SH-SY5Y (cell line): Measurements from ENCODE around the gene KCTD1.

Source experiments
- GATA2 ChIP-seq: IDR thresholded peaks from 2 replicates; pipeline ENCODE4 v1.6.1; 2011; ENCODE audit warnings: mild to moderate bottlenecking, low read depth, low read length
- GATA3 ChIP-seq: IDR thresholded peaks from 2 replicates; pipeline ENCODE4 v1.6.1; 2011; ENCODE audit warnings: low read depth, mild to moderate bottlenecking, low read length, moderate library complexity

Gene KCTD1

DNA sequence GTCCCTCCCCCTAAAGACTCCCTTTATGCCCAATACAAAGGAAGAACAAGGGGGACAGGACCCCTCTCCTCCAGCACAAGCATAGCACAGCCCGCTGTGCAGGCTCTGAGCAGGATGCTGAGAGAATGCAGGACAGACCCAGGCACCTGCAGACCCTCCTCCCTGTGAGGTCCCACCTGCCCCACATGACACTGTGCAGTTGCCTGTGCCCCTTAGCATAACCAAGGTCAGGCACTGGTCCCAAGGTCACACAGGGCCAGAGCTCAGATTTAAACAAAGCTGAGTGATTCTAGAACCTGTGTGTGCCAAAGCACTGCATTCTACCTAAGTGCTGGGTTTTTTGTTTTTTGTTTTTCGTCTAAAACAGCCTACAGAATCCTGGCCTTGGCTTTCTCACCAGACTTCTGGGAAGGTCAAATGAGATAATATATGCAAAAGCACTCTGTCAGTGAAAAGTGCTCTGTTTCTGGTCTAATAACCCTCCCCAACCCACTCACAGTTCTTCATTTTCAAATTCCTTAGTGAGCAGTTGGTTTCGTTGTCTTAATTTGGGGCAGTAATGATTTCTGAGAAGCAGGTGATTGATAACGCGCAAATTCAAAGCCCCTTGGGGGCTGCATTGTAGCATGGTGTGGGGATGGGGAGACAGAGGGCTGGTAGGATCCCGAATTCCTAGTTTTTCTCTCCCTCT lies 125.7 kb downstream of the KCTD1 start:
- TF ChIP-seq GATA3, result no peak
- no peak for TF ChIP-seq GATA2

DNA sequence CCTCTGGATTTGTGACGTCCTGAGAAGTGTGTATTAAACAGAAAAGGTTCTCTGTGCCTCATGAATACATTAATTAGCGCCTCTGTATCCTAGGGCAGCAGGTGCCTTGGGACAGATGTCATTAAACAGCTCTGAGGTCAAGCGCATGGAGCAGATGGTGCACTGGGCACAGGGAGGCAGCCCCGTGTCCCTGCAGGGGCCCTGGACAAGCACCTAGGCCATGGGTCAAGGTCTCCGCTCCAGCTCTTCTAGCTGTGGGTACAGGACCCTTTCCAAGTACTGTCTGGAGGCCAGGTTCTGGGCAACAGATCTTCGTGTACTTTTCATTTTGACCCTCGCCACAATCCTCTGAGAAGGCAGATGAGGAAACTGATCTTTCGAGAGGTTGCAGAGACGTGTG lies 126.4 kb downstream of the KCTD1 start:
- TF ChIP-seq GATA3 (no peak), GATA2 (no peak)

DNA sequence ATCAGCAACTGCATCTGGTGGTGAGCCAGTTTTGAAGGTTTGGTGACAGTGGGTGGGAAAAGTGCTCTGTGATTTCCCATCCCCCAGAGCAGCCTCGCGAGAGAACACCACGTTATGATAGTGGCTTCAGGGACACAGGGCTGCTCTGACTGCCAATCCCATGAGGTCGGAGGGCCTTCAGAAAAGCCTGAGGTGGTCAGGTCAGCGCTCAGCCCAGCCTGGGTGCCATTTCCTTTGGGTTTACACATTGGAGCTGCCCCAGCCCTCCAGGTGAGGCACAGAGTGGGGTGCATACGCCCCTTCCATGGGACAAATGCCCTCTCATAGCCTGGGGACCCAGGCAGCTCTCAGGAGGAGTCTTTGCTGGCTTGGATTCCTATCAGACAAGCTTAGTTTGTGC lies 126.8 kb downstream of the KCTD1 start:
- no peak for TF ChIP-seq GATA2
- TF ChIP-seq GATA3, result no peak

DNA sequence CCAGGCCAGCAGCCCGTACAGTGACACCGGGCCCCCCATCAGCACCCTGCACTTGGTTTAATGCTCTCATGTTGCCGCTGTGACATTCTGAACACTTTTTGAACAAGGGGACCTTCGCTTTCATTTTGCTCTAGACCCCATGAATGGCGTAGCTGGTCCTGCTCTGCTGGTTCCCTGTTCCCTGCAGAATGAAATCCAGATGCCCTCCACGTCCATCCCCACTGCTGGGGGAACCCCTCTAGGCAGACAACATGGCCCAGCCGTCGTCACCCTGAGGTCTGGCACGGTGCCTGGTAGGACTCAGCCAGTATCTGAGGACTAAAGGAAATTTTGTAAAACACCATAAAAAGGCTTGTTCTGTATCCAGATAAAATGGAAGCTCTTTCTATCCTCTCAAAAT lies 128.6 kb downstream of the KCTD1 start:
- TF ChIP-seq GATA2 (no peak), GATA3 (no peak)

DNA sequence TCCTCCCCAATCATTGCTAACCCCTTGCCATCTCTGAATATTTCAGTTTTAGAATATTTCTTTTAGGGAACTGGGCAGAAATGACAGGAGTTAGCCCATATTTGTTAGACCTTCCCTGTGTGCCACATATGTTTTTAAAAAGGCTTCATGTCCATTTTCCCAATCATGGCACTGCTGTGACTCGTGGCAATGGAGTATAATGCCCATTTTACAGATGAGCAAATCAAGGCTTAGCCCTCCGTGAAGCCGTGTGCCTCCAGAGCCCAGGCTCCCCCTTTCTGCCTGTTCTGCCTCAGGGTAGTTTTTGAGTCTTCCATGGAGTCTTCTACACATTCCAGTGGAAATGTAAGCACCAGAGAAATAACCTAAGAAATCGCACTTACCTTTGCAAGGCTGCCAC lies 130.1 kb downstream of the KCTD1 start:
- TF ChIP-seq GATA2 (no peak), GATA3 (no peak)

DNA sequence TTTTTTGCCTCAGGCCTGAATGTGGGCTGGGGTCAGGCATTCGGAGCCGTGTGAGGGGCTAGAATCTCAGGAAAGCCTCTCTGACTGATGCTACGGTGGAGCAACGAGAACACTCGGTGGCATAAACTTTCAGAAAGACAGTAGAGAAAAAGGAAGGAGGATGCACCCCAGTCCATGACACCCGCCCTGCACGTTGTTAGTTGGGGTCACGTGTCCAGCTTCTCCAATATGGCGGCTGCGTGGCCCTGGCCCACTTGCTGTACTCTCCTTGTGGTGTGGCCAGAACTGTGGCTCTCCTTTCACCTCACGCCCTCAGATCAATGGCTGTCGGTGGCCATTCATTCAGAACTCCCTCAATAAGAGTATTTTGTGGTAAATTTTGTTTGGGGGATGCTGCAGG lies 131.2 kb downstream of the KCTD1 start:
- TF ChIP-seq GATA3, result no peak
- no peak for TF ChIP-seq GATA2

DNA sequence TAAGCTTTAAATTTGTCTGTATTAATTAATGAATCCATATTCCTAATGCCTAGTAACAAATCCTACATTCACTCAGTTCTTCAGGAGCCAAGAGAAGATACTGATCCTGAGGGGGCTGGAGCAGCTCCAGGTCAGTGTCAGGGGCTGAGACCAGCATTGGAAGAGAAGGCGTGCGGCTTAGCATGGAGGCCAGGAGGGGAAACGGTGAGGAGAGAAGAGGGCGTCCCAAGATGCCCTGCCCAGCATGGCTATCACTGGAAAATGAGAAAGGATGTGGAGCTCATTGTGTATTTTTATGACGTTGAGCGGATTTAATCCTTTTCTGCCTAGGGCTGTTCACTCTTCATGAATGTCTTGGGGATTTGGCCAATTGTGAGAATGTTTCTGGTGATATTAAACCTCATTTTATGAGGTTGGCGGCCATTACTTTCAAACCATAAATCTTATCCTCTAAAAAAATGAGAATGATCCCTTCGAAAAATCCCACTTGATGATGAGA lies 131.7 kb downstream of the KCTD1 start:
- TF ChIP-seq GATA3 (no peak), GATA2 (no peak)

DNA sequence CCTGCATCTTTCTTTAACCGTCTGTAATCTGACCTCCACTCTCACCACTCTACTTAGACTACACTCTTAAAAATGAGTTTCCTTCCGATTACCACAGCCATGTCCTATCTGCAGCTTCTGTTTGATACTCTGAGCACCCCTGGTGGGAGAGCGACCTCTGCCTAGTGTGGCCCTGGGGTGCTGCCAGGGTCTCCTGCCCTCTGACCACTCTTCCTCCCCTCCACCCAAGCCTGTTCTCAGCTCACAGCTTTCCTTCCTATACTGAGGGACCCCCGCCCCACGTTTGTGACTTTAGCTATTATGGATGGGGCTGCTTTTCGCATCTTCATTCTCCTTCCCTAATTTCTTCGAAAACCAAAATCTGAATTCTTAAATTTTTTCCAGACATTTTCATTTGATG lies 132.7 kb downstream of the KCTD1 start:
- TF ChIP-seq GATA2 (no peak), GATA3 (no peak)

DNA sequence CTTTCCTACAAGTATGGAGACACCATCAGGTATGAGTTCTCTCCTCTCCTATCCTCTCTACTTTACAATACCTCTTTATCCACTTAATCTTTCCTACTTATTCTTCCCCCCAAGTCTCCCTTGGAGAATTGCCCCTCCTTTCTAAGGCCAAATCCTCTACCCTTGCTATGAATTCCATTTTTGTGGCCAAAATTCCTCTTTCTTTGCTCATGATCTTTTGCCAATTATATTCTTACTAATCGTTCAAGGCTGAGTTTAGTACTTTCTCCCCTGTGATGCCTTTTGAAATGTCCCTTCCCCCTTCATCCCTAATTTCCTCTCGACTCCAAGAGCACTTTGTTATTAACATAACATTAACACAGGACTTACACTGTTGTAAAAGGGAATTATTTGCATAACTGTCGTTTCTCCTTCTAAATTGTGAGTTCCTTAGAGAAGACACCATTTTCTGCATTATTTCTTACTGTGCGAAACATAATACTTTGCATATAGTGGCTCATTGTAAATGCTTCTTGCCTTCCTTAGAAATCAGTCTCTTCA lies 133.4 kb downstream of the KCTD1 start:
- TF ChIP-seq GATA3 (no peak), GATA2 (no peak)

DNA sequence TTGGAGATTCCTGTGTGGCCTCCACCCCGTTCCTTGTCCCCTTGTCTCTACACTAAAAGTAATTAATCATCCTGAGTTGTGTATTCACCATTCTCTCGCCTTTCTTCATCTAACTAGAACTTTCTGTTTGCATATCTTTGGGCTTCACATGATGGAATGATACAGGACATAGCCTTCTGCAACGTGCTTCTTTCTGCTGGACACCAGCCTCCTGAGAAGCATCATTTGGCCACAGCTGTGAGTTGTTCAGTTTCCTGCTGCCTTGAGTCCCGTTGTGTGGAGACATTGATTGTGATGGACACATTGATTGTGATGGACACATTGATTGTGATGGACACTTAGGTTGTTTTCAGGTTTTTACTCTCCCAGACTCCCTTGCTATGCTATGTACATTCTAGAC lies 139.3 kb downstream of the KCTD1 start:
- TF ChIP-seq GATA2, result no peak
- TF ChIP-seq GATA3, result no peak

DNA sequence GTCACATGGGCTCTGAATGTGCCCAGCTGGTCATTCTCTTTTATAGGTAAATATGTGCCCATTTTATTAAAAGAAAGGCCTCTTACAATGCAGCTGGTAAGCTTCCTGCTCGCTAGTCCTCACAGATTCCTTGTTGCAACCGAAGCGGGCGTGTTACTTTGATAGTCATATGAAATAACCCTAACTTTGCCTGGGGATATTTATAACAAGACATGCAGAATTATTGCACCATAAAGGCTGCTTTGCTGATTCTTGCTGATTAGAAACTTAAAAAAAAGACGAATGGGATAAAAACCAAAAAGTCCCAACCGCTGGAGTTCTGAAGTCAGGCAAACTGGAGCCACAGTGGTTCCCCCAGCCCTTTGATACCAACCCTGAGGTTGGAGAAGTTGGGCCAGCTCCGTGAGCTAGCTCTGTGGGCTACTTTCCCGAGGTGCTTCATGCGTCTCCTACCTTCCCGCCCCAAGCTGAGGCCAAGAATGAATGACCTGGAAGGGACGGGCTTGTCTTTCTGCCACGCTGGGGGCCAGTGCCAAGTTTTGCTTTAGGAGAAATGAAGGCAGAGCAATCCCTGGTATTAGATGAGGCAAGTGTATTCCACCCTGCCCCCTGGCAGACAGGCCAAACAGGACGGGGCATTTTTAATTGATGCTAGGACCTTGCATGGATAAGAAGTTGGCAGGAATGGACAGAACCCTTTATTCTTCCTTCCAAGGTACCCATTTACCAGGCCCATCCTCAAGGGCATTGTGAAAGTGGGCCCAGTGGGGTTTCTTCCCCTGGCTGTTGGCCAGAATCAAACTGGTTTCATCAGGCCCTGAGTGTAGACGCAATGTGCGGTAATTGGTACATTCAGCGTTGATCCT lies 140.4 kb downstream of the KCTD1 start:
- TF ChIP-seq GATA2 (no peak), GATA3 (no peak)

DNA sequence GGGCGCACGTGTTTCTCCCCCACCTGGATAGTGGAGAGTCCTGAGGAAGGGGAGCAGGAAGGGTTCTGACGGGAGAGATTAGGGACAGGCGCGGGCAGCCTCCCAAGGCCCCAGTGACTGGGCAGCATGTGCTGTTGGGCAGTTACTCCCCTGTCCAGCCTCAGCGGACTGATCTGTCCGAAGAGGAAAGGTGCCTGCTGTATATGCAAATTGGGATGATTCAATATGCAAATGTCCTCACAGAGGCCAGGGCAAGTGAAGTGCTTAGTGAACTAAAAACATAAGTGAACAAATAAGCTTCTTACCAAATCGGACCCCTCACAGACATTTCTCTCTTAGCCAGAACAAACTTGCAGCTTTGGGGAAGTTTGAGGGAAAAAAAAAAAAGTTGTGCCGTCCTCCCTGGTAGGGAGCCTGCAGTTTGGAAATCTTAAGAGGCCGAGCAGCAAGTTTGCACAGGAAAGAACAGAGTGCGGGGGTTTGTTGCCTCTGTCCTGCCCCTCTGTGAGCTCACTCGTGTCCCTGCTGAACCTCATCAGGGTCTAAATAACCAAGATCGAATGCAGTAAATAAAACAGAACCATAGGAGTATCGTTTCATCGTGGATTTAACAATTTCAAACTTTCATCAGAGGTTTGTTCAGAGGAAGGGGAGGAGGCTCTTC lies 141.4 kb downstream of the KCTD1 start:
- no peak for TF ChIP-seq GATA2
- no peak for TF ChIP-seq GATA3

DNA sequence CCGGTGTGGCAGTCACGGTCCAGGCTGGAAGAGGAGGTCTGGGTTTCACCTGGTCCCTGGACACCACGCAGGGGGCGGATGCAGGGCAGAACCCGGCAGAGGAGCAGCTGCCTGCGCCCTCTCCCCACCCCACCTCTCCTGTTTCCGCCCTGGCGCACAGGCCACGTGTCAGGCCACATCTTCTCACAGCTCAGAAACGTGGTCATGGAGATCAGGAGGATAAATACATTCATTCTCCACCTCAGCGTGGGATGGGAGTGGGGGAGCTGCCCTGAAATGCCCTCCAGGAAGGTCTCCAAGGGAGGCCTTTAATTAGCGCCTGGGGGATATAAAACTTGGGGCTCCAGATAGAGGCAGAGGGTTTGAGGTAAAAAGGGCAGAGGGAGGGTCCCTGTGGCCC lies 142.0 kb downstream of the KCTD1 start:
- no peak for TF ChIP-seq GATA3
- TF ChIP-seq GATA2, result no peak

DNA sequence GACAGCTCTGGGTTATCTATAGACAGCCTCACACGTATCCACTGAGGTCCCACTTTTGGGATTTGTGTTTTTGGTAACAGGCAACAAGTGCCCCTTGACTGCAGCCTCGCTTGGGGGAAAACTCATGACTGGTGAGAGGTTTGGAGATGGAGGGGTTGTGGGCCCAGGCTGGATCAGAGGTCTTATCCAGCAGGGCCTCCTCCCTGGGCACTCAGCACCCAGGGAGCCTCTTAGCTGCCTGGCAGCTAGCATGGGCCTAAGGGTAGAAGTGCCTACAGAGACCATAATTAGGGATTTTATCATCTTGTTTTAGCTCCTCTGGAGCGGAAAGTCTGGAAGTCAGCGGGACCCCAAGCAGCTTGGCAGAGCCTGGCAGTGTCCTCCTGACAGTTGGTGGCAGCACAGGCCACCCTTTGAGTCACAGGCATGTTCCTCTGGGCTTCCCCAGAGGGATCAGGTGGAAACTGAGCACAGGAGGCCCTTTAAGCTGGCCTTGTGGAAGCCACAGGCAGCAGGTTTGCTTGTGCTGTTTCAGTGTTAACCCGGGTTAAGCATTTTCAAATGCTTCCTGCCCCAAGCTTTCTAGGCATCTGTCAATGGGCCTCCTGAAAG lies 143.1 kb downstream of the KCTD1 start:
- no peak for TF ChIP-seq GATA3
- no peak for TF ChIP-seq GATA2
